Measurements from ENCODE around the gene STARD13.
"Not testable (repeated sequence)": the region's sequence is repeated elsewhere in the genome, so short reads cannot be mapped to it uniquely, and the experiment has no call there.

The STARD13 gene

GRCh38 chr13:33172911-33173310 lies 112.6 kb downstream of the STARD13 start:
- DNase-seq, result no peak

- no peak for DNase-seq
Observed at GRCh38 chr13:33172400-33172799, 113.2 kb downstream of the STARD13 start.

- no peak for DNase-seq
Observed at GRCh38 chr13:33169273-33169980, 116.1 kb downstream of the STARD13 start.

- no peak for DNase-seq
Observed at GRCh38 chr13:33168321-33168960, 117.1 kb downstream of the STARD13 start.

- DNase-seq, result no peak
Observed at GRCh38 chr13:33167491-33167890, 118.1 kb downstream of the STARD13 start.

GRCh38 chr13:33165787-33166186 lies 119.8 kb downstream of the STARD13 start:
- DNase-seq, result no peak

- no peak for DNase-seq
Observed at GRCh38 chr13:33164331-33164730, 121.2 kb downstream of the STARD13 start.

GRCh38 chr13:33162725-33163124 lies 122.8 kb downstream of the STARD13 start:
- DNase-seq, result not testable (repeated sequence)

- DNase-seq, result no peak
Observed at GRCh38 chr13:33158816-33159215, 126.7 kb downstream of the STARD13 start.

- DNase-seq, result no peak
Observed at GRCh38 chr13:33158271-33158670, 127.3 kb downstream of the STARD13 start.

- DNase-seq, result no peak
Observed at GRCh38 chr13:33154911-33155310, 130.6 kb downstream of the STARD13 start.

- no peak for DNase-seq
Observed at GRCh38 chr13:33153421-33154404, 131.8 kb downstream of the STARD13 start.

GRCh38 chr13:33152389-33152788 lies 133.2 kb downstream of the STARD13 start:
- no peak for DNase-seq

GRCh38 chr13:33150662-33151061 lies 134.9 kb downstream of the STARD13 start:
- no peak for DNase-seq

GRCh38 chr13:33150126-33150525 lies 135.4 kb downstream of the STARD13 start:
- DNase-seq, result peak; percentile 24

- no peak for DNase-seq
Observed at GRCh38 chr13:33147832-33148231, 137.7 kb downstream of the STARD13 start.

- DNase-seq, result no peak
Observed at GRCh38 chr13:33146843-33147611, 138.5 kb downstream of the STARD13 start.

- no peak for DNase-seq
Observed at GRCh38 chr13:33145667-33146066, 139.9 kb downstream of the STARD13 start.

GRCh38 chr13:33144358-33144784 lies 141.2 kb downstream of the STARD13 start:
- DNase-seq, result no peak

GRCh38 chr13:33139780-33140535 lies 145.6 kb downstream of the STARD13 start:
- DNase-seq, result no peak

GRCh38 chr13:33139184-33139583 lies 146.4 kb downstream of the STARD13 start:
- DNase-seq, result peak; percentile 61

GRCh38 chr13:33138441-33138840 lies 147.1 kb downstream of the STARD13 start:
- DNase-seq, result peak; percentile 74

Measured in DMS79 (cell line).